HUES64 (cell line): ENCODE results near the gene ATP6V0C.
A peak's percentile ranks its signal among the peaks of the same experiment; 100 is the strongest.

ENCODE experiments used
- H3K27ac ChIP-seq: 2 replicates; pipeline ENCODE4 v1.7.0; 2013; ENCODE audit warnings: low read depth, low read length, inconsistent platforms
- H3K27me3 ChIP-seq: 2 replicates; pipeline ENCODE4 v1.6.1; 2013; ENCODE audit warnings: mild to moderate bottlenecking, low read length; ENCODE audit not compliant: insufficient read depth
- H3K36me3 ChIP-seq: 2 replicates; pipeline ENCODE4 v1.6.1; 2013; ENCODE audit warnings: mild to moderate bottlenecking, low read length; ENCODE audit not compliant: insufficient read depth
- H3K4me1 ChIP-seq: 2 replicates; pipeline ENCODE4 v1.6.1; 2013; ENCODE audit warnings: mild to moderate bottlenecking, low read length, moderate library complexity; ENCODE audit not compliant: insufficient read depth
- H3K4me3 ChIP-seq: 2 replicates; pipeline ENCODE4 v1.5.1; 2013; ENCODE audit warnings: mild to moderate bottlenecking, low read length, moderate library complexity
- H3K9ac ChIP-seq: 2 replicates; pipeline ENCODE4 v1.6.1; 2013; ENCODE audit warnings: mild to moderate bottlenecking, low read depth, low read length
- H3K9me3 ChIP-seq: 2 replicates; pipeline ENCODE4 v1.6.1; 2013; ENCODE audit warnings: low read depth, low read length; ENCODE audit not compliant: insufficient read depth
- WGBS: fragments of 150-250, 120-280 bp; methylation state at CpG from one replicate; pipeline ENCODE4 v1.1.7; 2013; ENCODE audit warnings: missing lambda C conversion rate; 5-methylcytosine and 5-hydroxymethylcytosine counted together

The ATP6V0C gene

GRCh38 chr16:2470603-2471015 is 43.1 kb upstream of the ATP6V0C start:
- H3K36me3 ChIP-seq = no peaks in the 10 kb centered on the region
- 46% methylated on average over 9 of the region's 9 CpGs for WGBS
- no peak overlapping the region for H3K9ac ChIP-seq
- peak overlapping the region; percentile 27 for H3K4me3 ChIP-seq
- H3K27ac ChIP-seq = no peak overlapping the region
- peaks cover 12% of the 10 kb centered on the region for H3K4me1 ChIP-seq
- H3K27me3 ChIP-seq = peaks cover 65% of the 10 kb centered on the region
- H3K9me3 ChIP-seq = no peaks in the 10 kb centered on the region

- Histone ChIP-seq H3K36me3 (no peaks in the 10 kb centered on the region), H3K4me1 (peaks cover 12% of the 10 kb centered on the region), H3K9me3 (no peaks in the 10 kb centered on the region), H3K27me3 (peaks cover 70% of the 10 kb centered on the region), H3K4me3 (peak within 1 kb of the TSS; percentile 44), H3K27ac (no peak within 1 kb of the TSS), H3K9ac (0 out of 2 replicates have a peak within 1 kb of the TSS, but pooled peaks have one; percentile 9)
- under 1% methylated on average over 57 of the region's 59 CpGs for WGBS
Measured at GRCh38 chr16:2471016-2471652, 42.6 kb upstream of the ATP6V0C start, which contains the start of gene NTN3. TSS of gene NTN3 (plus strand) at chr16:2471297. CDS start at chr16:2471702, 405 bp downstream.

GRCh38 chr16:2471653-2472487 is 41.9 kb upstream of the ATP6V0C start:
- H3K9ac ChIP-seq = 0 out of 2 replicates have a peak overlapping the region, but pooled peaks have one; percentile 9
- WGBS = 34% methylated on average over 61 of the region's 61 CpGs
- H3K27ac ChIP-seq = no peak overlapping the region
- H3K27me3 ChIP-seq = peaks cover 77% of the 10 kb centered on the region
- peak overlapping the region; percentile 44 for H3K4me3 ChIP-seq
- no peaks in the 10 kb centered on the region for H3K9me3 ChIP-seq
- no peaks in the 10 kb centered on the region for H3K36me3 ChIP-seq
- H3K4me1 ChIP-seq = peaks cover 12% of the 10 kb centered on the region

- H3K9me3 ChIP-seq = no peaks in the 10 kb centered on the region
- H3K4me1 ChIP-seq = peaks cover 12% of the 10 kb centered on the region
- H3K27me3 ChIP-seq = peaks cover 80% of the 10 kb centered on the region
- 94% methylated on average over 27 of the region's 27 CpGs for WGBS
- H3K27ac ChIP-seq = no peak overlapping the region
- no peak overlapping the region for H3K9ac ChIP-seq
- H3K36me3 ChIP-seq = no peaks in the 10 kb centered on the region
- no peak overlapping the region for H3K4me3 ChIP-seq
Measured at GRCh38 chr16:2472488-2472864, 41.3 kb upstream of the ATP6V0C start.

GRCh38 chr16:2472885-2473445 is 40.8 kb upstream of the ATP6V0C start:
- H3K27ac ChIP-seq = no peak overlapping the region
- no peaks in the 10 kb centered on the region for H3K36me3 ChIP-seq
- H3K9ac ChIP-seq = no peak overlapping the region
- peaks cover 12% of the 10 kb centered on the region for H3K4me1 ChIP-seq
- WGBS = 82% methylated on average over 14 of the region's 14 CpGs
- H3K9me3 ChIP-seq = no peaks in the 10 kb centered on the region
- H3K27me3 ChIP-seq = peaks cover 78% of the 10 kb centered on the region
- H3K4me3 ChIP-seq = peak overlapping the region; percentile 77; the same call in 1 of the 2 replicates

- WGBS = 4% methylated on average over 49 of the region's 49 CpGs
- Histone ChIP-seq H3K4me1 (peaks cover 12% of the 10 kb centered on the region), H3K27me3 (peaks cover 72% of the 10 kb centered on the region), H3K9ac (no peak overlapping the region), H3K27ac (no peak overlapping the region), H3K9me3 (no peaks in the 10 kb centered on the region), H3K4me3 (peak overlapping the region; percentile 77), H3K36me3 (no peaks in the 10 kb centered on the region)
Measured at GRCh38 chr16:2473446-2473926, 40.3 kb upstream of the ATP6V0C start.

GRCh38 chr16:2473999-2474876 is 39.5 kb upstream of the ATP6V0C start:
- Histone ChIP-seq H3K9me3 (no peaks in the 10 kb centered on the region), H3K4me1 (peaks cover 8% of the 10 kb centered on the region), H3K27ac (no peak overlapping the region), H3K4me3 (peak overlapping the region; percentile 77), H3K27me3 (peaks cover 66% of the 10 kb centered on the region), H3K36me3 (no peaks in the 10 kb centered on the region), H3K9ac (peak overlapping the region; percentile 67; the same call in 1 of the 2 replicates)
- WGBS = under 1% methylated on average over 100 of the region's 100 CpGs

- 0 out of 2 replicates have a peak, but pooled peaks cover 3% of the 10 kb centered on the region for H3K4me1 ChIP-seq
- peaks cover 59% of the 10 kb centered on the region for H3K27me3 ChIP-seq
- peak within 1 kb of the TSS; percentile 67; the same call in 1 of the 2 replicates for H3K9ac ChIP-seq
- H3K4me3 ChIP-seq = peak within 1 kb of the TSS; percentile 77
- H3K27ac ChIP-seq = no peak within 1 kb of the TSS
- no peaks in the 10 kb centered on the region for H3K9me3 ChIP-seq
- WGBS = 1% methylated on average over 77 of the region's 77 CpGs
- H3K36me3 ChIP-seq = no peaks in the 10 kb centered on the region
Measured at GRCh38 chr16:2474877-2475412, 38.8 kb upstream of the ATP6V0C start, which contains the start of gene TBC1D24. TSS of gene TBC1D24 (plus strand) at chr16:2475127. CDS start at chr16:2496149, 21,022 bp downstream.

- WGBS = 12% methylated on average over 55 of the region's 55 CpGs
- H3K9me3 ChIP-seq = no peaks in the 10 kb centered on the region
- H3K36me3 ChIP-seq = no peaks in the 10 kb centered on the region
- H3K4me3 ChIP-seq = peak overlapping the region; percentile 77
- 0 out of 2 replicates have a peak, but pooled peaks cover 1% of the 10 kb centered on the region for H3K4me1 ChIP-seq
- no peak overlapping the region for H3K27ac ChIP-seq
- peak overlapping the region; percentile 36; the same call in 1 of the 2 replicates for H3K9ac ChIP-seq
- peaks cover 52% of the 10 kb centered on the region for H3K27me3 ChIP-seq
Measured at GRCh38 chr16:2475413-2476344, 38.1 kb upstream of the ATP6V0C start.
